HCT116 (cell line): ENCODE results near the gene PAM16. TPM values are rescaled to one million over a fixed set of nuclear protein-coding genes. Genes with fewer than 3 reads are reported as not detected.
A peak's percentile ranks its signal among the peaks of the same experiment; 100 is the strongest.

Source experiments
- ATAC-seq: fragments of 200-7000 bp; cut with Tn5 transposase; 2 replicates; pipeline ENCODE4 v1.9.1; 2020; ENCODE audit warnings: mild to moderate bottlenecking, moderate library complexity
- BruUV-seq: library from RNA; stranded (reverse); fragments of 400-500 nt; replicated peaks from 2 replicates; lab custom pipeline; 2021; lab: Mats Ljungman, UMichigan
- CTCF ChIA-PET: fragments of 300-600 bp; sonication (Branson Sonifier 250); formaldehyde crosslinking; loops from one replicate; lab custom pipeline; 2021; ENCODE audit warnings: antibody characterized with exemption; lab: Charles Lee
- POLR2A ChIA-PET: fragments of 300-600, 350-600 bp; sonication (Branson Sonifier 250); formaldehyde crosslinking; loops from one replicate; lab custom pipeline; 2021; ENCODE audit warnings: antibody characterized with exemption; lab: Charles Lee
- RAD21 ChIA-PET, 2 experiments: fragments of 300-600 bp; sonication (Branson Sonifier 250); formaldehyde crosslinking; loops; one replicate each; lab custom pipeline; 2023; ENCODE audit warnings: low total read pairs in 2 of 2; ENCODE audit not compliant: uncharacterized antibody in 2 of 2, unreplicated experiment in 2 of 2, low non-redundant PET in 1 of 2; lab: Charles Lee
- DNase-seq: peaks from one replicate; pipeline ENCODE4 v3.0.0-alpha.2; 2010; ENCODE audit warnings: low read depth, low spot score
- H2AFZ ChIP-seq: fragments of 200-600 bp; shearing (Covaris generic), sonication (generic); 2 replicates; pipeline ENCODE4 v1.6.1; 2017; ENCODE audit warnings: low read depth, mixed run types, mixed read lengths, antibody characterized with exemption, low read length; ENCODE audit not compliant: poor library complexity, severe bottlenecking
- H3K27ac ChIP-seq: 2 replicates; pipeline ENCODE4 v1.5.1; 2012; ENCODE audit warnings: low read depth, low read length
- H3K27me3 ChIP-seq: fragments of 200-600 bp; sonication (generic); 2 replicates; pipeline ENCODE4 v1.6.1; 2016; ENCODE audit warnings: mixed run types, low read length, mixed read lengths; ENCODE audit not compliant: insufficient read depth
- H3K36me3 ChIP-seq, 2 experiments: fragments of 200-500 bp in 1 of 2; fragments of 200-600 bp in 1 of 2; sonication (Bioruptor generic) in 1 of 2; sonication (generic) in 1 of 2; 2 replicates each; pipeline versions ENCODE4 v1.5.1 to v1.6.1; 2014 to 2016; ENCODE audit warnings: low read length in 2 of 2, inconsistent platforms in 1 of 2, mixed read lengths in 1 of 2, mixed run types in 1 of 2; ENCODE audit not compliant: insufficient read depth in 2 of 2, control insufficient read depth in 1 of 2
- H3K4me1 ChIP-seq, 2 experiments: fragments of 200-600 bp in 1 of 2; sonication (generic) in 1 of 2; 2 replicates each; pipeline versions ENCODE4 v1.5.1 to v1.6.1; 2012 to 2017; ENCODE audit warnings: low read length in 2 of 2, inconsistent platforms in 1 of 2, mild to moderate bottlenecking in 1 of 2, mixed read lengths in 1 of 2, mixed run types in 1 of 2, moderate library complexity in 1 of 2; ENCODE audit not compliant: insufficient read depth in 2 of 2, control insufficient read depth in 1 of 2
- H3K4me2 ChIP-seq: fragments of 200-600 bp; sonication (generic); 2 replicates; pipeline ENCODE4 v1.6.1; 2017; ENCODE audit warnings: mixed run types, low read length, mixed read lengths
- H3K4me3 ChIP-seq, 2 experiments: fragments of 200-600 bp in 1 of 2; sonication (generic) in 1 of 2; replicated peaks in 1 of 2; 2 replicates each; pipeline ENCODE4 v1.5.1; 2011 to 2016; ENCODE audit warnings: low read length in 2 of 2, control low read depth in 1 of 2, low read depth in 1 of 2, mild to moderate bottlenecking in 1 of 2, mixed read lengths in 1 of 2, mixed run types in 1 of 2
- H3K79me2 ChIP-seq: fragments of 200-600 bp; sonication (generic); 2 replicates; pipeline ENCODE4 v1.6.1; 2017; ENCODE audit warnings: mild to moderate bottlenecking, mixed run types, low read length, moderate library complexity, mixed read lengths; ENCODE audit not compliant: insufficient read depth
- H3K9ac ChIP-seq: fragments of 200-600 bp; sonication (generic); 2 replicates; pipeline ENCODE4 v1.6.1; 2016; ENCODE audit warnings: low read length, mixed read lengths
- H3K9me2 ChIP-seq: fragments of 200-600 bp; sonication (generic), shearing (Covaris generic); 2 replicates; pipeline ENCODE4 v1.6.1; 2017; ENCODE audit warnings: mixed run types, mild to moderate bottlenecking, moderate library complexity; ENCODE audit not compliant: insufficient read depth
- H3K9me3 ChIP-seq, 2 experiments: fragments of 200-500 bp in 1 of 2; fragments of 200-600 bp in 1 of 2; sonication (Bioruptor generic) in 1 of 2; sonication (generic) in 1 of 2; 2 replicates each; pipeline ENCODE4 v1.6.1; 2014 to 2017; ENCODE audit warnings: low read length in 2 of 2, mixed read lengths in 2 of 2, inconsistent platforms in 1 of 2, low read depth in 1 of 2, mild to moderate bottlenecking in 1 of 2, mixed run types in 1 of 2, moderate library complexity in 1 of 2; ENCODE audit not compliant: control insufficient read depth in 1 of 2, insufficient read depth in 1 of 2
- H4K20me1 ChIP-seq: fragments of 200-600 bp; sonication (generic), shearing (Covaris generic); 2 replicates; pipeline ENCODE4 v1.6.1; 2017; ENCODE audit warnings: mixed run types, mild to moderate bottlenecking, moderate library complexity; ENCODE audit not compliant: insufficient read depth
- ELF1 ChIP-seq: IDR thresholded peaks from 2 replicates; pipeline ENCODE4 v1.6.1; 2012; ENCODE audit warnings: low read depth, borderline replicate concordance
- JUND ChIP-seq: IDR thresholded peaks from 2 replicates; pipeline ENCODE4 v1.6.1; 2012
- POLR2AphosphoS5 ChIP-seq: IDR thresholded peaks from 2 replicates; pipeline ENCODE4 v1.6.1; 2011; ENCODE audit warnings: mild to moderate bottlenecking, low read depth, low read length, moderate library complexity
- SP1 ChIP-seq: IDR thresholded peaks from 2 replicates; pipeline ENCODE4 v1.6.1; 2012; ENCODE audit warnings: low read depth
- TCF7L2 ChIP-seq: IDR thresholded peaks from 2 replicates; pipeline ENCODE4 v1.7.0; 2011; ENCODE audit warnings: borderline replicate concordance, inconsistent platforms; ENCODE audit not compliant: insufficient read depth, insufficient read length; ENCODE audit errors: extremely low read depth
- ZNF274 ChIP-seq: fragments of 200-500 bp; sonication (Bioruptor generic); IDR thresholded peaks from 2 replicates; pipeline ENCODE4 v1.6.1; 2014; ENCODE audit warnings: mild to moderate bottlenecking, low read depth, low read length, inconsistent platforms
- intact Hi-C: fragments of 100-400 bp; cut with micrococcal nuclease; formaldehyde crosslinking; loops from 2 replicates; pipeline ENCODE4 v1.10.0; 2022
- total RNA-seq: library from RNA; stranded (reverse); gene quantifications from one replicate; pipeline ENCODE4 v1.2.1, GENCODE V29; 2021; ENCODE audit not compliant: unreplicated experiment
- TF ChIP-seq, protein P1 (sequence below): IDR thresholded peaks from 2 replicates; pipeline ENCODE4 v1.6.1; 2012
- TF ChIP-seq, protein P2 (sequence below): IDR thresholded peaks from 2 replicates; pipeline ENCODE4 v1.6.1; 2012; ENCODE audit warnings: low read depth
- TF ChIP-seq, protein P3 (sequence below): IDR thresholded peaks from 2 replicates; pipeline ENCODE4 v1.6.1; 2011; ENCODE audit warnings: mild to moderate bottlenecking, low read length, moderate library complexity; ENCODE audit not compliant: insufficient replicate concordance; ENCODE audit errors: extremely low read depth

PAM16 gene
- total RNA-seq, 1 experiment from 2014 or later: 102 TPM

- intact Hi-C loops: no loop called here
- RAD21 ChIA-PET: no interaction called here
- no TSS peak for BruUV-seq
- TF ChIP-seq SP1: no peak
- TF ChIP-seq ELF1: no peak
- TF ChIP-seq POLR2AphosphoS5: 0 out of 2 replicates have a peak, but pooled peaks have one; percentile 27
- TF ChIP-seq TCF7L2: no peak
- TF ChIP-seq, protein P1, sequence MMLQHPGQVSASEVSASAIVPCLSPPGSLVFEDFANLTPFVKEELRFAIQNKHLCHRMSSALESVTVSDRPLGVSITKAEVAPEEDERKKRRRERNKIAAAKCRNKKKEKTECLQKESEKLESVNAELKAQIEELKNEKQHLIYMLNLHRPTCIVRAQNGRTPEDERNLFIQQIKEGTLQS: no peak
- no peak for TF ChIP-seq ZNF274
- TF ChIP-seq JUND: no peak
- TF ChIP-seq, protein P2, sequence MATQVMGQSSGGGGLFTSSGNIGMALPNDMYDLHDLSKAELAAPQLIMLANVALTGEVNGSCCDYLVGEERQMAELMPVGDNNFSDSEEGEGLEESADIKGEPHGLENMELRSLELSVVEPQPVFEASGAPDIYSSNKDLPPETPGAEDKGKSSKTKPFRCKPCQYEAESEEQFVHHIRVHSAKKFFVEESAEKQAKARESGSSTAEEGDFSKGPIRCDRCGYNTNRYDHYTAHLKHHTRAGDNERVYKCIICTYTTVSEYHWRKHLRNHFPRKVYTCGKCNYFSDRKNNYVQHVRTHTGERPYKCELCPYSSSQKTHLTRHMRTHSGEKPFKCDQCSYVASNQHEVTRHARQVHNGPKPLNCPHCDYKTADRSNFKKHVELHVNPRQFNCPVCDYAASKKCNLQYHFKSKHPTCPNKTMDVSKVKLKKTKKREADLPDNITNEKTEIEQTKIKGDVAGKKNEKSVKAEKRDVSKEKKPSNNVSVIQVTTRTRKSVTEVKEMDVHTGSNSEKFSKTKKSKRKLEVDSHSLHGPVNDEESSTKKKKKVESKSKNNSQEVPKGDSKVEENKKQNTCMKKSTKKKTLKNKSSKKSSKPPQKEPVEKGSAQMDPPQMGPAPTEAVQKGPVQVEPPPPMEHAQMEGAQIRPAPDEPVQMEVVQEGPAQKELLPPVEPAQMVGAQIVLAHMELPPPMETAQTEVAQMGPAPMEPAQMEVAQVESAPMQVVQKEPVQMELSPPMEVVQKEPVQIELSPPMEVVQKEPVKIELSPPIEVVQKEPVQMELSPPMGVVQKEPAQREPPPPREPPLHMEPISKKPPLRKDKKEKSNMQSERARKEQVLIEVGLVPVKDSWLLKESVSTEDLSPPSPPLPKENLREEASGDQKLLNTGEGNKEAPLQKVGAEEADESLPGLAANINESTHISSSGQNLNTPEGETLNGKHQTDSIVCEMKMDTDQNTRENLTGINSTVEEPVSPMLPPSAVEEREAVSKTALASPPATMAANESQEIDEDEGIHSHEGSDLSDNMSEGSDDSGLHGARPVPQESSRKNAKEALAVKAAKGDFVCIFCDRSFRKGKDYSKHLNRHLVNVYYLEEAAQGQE: no peak
- TF ChIP-seq, protein P3, sequence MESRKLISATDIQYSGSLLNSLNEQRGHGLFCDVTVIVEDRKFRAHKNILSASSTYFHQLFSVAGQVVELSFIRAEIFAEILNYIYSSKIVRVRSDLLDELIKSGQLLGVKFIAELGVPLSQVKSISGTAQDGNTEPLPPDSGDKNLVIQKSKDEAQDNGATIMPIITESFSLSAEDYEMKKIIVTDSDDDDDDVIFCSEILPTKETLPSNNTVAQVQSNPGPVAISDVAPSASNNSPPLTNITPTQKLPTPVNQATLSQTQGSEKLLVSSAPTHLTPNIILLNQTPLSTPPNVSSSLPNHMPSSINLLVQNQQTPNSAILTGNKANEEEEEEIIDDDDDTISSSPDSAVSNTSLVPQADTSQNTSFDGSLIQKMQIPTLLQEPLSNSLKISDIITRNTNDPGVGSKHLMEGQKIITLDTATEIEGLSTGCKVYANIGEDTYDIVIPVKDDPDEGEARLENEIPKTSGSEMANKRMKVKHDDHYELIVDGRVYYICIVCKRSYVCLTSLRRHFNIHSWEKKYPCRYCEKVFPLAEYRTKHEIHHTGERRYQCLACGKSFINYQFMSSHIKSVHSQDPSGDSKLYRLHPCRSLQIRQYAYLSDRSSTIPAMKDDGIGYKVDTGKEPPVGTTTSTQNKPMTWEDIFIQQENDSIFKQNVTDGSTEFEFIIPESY: no peak
- TF ChIP-seq, all 23 proteins: peak for 1
- no peaks in the 10 kb centered on the region for H3K4me1 ChIP-seq
- peaks cover 3% of the 10 kb centered on the region; the same call in 1 of the 2 replicates for H4K20me1 ChIP-seq
- H3K9me2 ChIP-seq: no peaks in the 10 kb centered on the region
- H3K9me3 ChIP-seq: no peaks in the 10 kb centered on the region
- POLR2A ChIA-PET: no interaction called here
- no peak overlapping the region for H3K9ac ChIP-seq
- H2AFZ ChIP-seq: no peak overlapping the region
- CTCF ChIA-PET: no interaction called here
- no peaks in the 10 kb centered on the region for H3K27me3 ChIP-seq
- ATAC-seq (no peak), DNase-seq (no peak)
- H3K27ac ChIP-seq: no peak overlapping the region
- H3K4me2 ChIP-seq: no peak overlapping the region
- H3K36me3 ChIP-seq: peaks cover 7 to 21% of the 10 kb centered on the region in 2 experiments; a peak in 2 of 4 replicates
- H3K4me3 ChIP-seq: no peak overlapping the region
- H3K79me2 ChIP-seq: peaks cover 55% of the 10 kb centered on the region
Measured at GRCh38 chr16:4340443-4340842, 10.7 kb downstream of the PAM16 start.
